HL-60 (cell line): ENCODE measurements around the gene LRRC25.

Source experiments
- DNase-seq, 2 experiments: peaks; one replicate each; pipeline ENCODE4 v3.0.0-alpha.2; 2010 to 2020; ENCODE audit warnings: low read depth in 1 of 2, low spot score in 1 of 2
- H3K27ac ChIP-seq: fragments of 250-450 bp; sonication (Bioruptor Pico); replicated peaks from 2 replicates; pipeline ENCODE4 v1.5.1; 2020; ENCODE audit warnings: mild to moderate bottlenecking, moderate library complexity
- H3K27me3 ChIP-seq: fragments of 250-450 bp; sonication (Bioruptor Pico); 2 replicates; pipeline ENCODE4 v1.5.1; 2021; ENCODE audit warnings: mild to moderate bottlenecking, moderate library complexity; ENCODE audit not compliant: insufficient read depth, poor library complexity, severe bottlenecking
- H3K4me3 ChIP-seq: replicated peaks from 2 replicates; pipeline ENCODE4 v1.5.1; 2011; ENCODE audit warnings: mild to moderate bottlenecking, control low read depth, low read length; ENCODE audit not compliant: insufficient read depth
- CTCF ChIP-seq: IDR thresholded peaks from one replicate; pipeline ENCODE4 v1.5.1; 2011; ENCODE audit warnings: low read length, control low read depth, inconsistent platforms; ENCODE audit not compliant: insufficient read depth
- GABPA ChIP-seq: IDR thresholded peaks from 2 replicates; pipeline ENCODE4 v1.6.1; 2012; ENCODE audit warnings: low read depth
- POLR2AphosphoS5 ChIP-seq: IDR thresholded peaks from 2 replicates; pipeline ENCODE4 v1.6.1; 2012; ENCODE audit warnings: low read depth
- SPI1 ChIP-seq: IDR thresholded peaks from 2 replicates; pipeline ENCODE4 v1.6.1; 2012; ENCODE audit warnings: low read depth, mild to moderate bottlenecking, borderline replicate concordance
- TF ChIP-seq, protein P1 (sequence below): IDR thresholded peaks from 2 replicates; pipeline ENCODE4 v1.6.1; 2012; ENCODE audit warnings: low read depth; ENCODE audit not compliant: insufficient replicate concordance

LRRC25 gene

GRCh38 chr19:18433015-18433691 lies 35.7 kb upstream of the LRRC25 start:
- TF ChIP-seq GABPA (no peak), SPI1 (no peak), POLR2AphosphoS5 (no peak), CTCF (no peak)
- TF ChIP-seq, protein P1, sequence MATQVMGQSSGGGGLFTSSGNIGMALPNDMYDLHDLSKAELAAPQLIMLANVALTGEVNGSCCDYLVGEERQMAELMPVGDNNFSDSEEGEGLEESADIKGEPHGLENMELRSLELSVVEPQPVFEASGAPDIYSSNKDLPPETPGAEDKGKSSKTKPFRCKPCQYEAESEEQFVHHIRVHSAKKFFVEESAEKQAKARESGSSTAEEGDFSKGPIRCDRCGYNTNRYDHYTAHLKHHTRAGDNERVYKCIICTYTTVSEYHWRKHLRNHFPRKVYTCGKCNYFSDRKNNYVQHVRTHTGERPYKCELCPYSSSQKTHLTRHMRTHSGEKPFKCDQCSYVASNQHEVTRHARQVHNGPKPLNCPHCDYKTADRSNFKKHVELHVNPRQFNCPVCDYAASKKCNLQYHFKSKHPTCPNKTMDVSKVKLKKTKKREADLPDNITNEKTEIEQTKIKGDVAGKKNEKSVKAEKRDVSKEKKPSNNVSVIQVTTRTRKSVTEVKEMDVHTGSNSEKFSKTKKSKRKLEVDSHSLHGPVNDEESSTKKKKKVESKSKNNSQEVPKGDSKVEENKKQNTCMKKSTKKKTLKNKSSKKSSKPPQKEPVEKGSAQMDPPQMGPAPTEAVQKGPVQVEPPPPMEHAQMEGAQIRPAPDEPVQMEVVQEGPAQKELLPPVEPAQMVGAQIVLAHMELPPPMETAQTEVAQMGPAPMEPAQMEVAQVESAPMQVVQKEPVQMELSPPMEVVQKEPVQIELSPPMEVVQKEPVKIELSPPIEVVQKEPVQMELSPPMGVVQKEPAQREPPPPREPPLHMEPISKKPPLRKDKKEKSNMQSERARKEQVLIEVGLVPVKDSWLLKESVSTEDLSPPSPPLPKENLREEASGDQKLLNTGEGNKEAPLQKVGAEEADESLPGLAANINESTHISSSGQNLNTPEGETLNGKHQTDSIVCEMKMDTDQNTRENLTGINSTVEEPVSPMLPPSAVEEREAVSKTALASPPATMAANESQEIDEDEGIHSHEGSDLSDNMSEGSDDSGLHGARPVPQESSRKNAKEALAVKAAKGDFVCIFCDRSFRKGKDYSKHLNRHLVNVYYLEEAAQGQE, result no peak
- Histone ChIP-seq H3K27me3 (peaks cover 4% of the 10 kb centered on the region), H3K4me3 (no peak overlapping the region), H3K27ac (no peak overlapping the region)
- DNase-seq, result no peak

DNA sequence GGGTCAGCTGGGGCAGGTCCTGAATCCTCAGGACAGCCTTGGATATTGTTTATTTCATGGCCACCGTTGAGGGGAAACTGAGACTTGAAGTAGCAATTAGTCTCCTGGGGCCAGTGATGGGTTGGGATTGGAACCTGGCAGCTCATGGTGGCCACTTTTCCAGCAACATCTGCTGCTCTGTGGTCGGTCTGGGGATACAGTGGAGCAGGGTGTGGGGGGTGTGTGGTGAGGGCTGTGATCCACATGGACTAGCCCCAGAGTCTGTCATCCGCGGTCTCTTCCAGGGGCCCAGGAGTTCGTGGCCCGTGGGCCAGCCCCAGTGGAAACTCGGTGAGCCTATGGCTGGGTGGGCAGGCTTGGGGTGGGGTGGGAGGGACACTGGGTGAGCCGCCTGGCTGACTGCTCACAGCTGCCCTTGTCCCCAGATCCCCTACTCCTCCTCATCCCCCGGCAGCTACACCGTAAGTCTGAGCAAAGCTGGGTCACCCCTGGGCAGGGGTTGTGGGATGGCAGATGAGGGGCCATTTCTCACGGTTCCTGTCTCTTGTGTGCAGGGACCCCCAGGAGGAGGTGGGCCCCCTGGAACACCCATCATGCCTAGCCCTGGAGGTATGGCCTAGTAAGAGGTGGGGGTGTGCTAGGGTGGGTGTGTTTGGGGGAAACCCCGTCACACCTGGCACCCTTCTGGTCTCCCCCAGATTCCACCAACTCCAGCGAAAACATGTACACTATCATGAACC lies 35.0 kb upstream of the LRRC25 start:
- DNase-seq, result no peak
- no peak for TF ChIP-seq POLR2AphosphoS5
- no peak for TF ChIP-seq SPI1
- TF ChIP-seq, protein P1, result no peak
- TF ChIP-seq GABPA, result no peak
- TF ChIP-seq CTCF, result no peak
- no peak overlapping the region for H3K27ac ChIP-seq
- no peaks in the 10 kb centered on the region for H3K27me3 ChIP-seq
- no peak overlapping the region for H3K4me3 ChIP-seq

- Histone ChIP-seq H3K4me3 (no peak overlapping the region), H3K27ac (no peak overlapping the region)
- TF ChIP-seq CTCF (no peak), POLR2AphosphoS5 (no peak), SPI1 (no peak), GABPA (no peak)
- TF ChIP-seq, protein P1, result no peak
Measured at GRCh38 chr19:18431351-18432197, 34.2 kb upstream of the LRRC25 start.

More at GRCh38 chr19:18431351-18432197, 34.2 kb upstream of the LRRC25 start:
- H3K27me3 ChIP-seq, result no peaks in the 10 kb centered on the region
- DNase-seq, result no peak
